HepG2 (cell line): Measurements from ENCODE around the gene PTPN3. TPM values are rescaled to one million over a fixed set of nuclear protein-coding genes. Genes with fewer than 3 reads are reported as not detected.

Source experiments
- ATAC-seq: fragments of 200-7000 bp; cut with Tn5 transposase; 3 replicates; pipeline ENCODE4 v1.9.1; 2020; ENCODE audit warnings: mild to moderate bottlenecking, moderate library complexity
- BruUV-seq: library from RNA; stranded (reverse); fragments of 400-500 nt; replicated peaks from 2 replicates; lab custom pipeline; 2021; lab: Mats Ljungman, UMichigan
- CTCF ChIA-PET: fragments of 300-600 bp; formaldehyde crosslinking; extraction: SDS; loops from one replicate; lab custom pipeline; 2021; ENCODE audit warnings: low total read pairs, inconsistent platforms, low intra/inter-chr PET ratio; lab: Yijun Ruan, JAX
- POLR2A ChIA-PET: fragments of 350-600 bp; sonication (Branson Sonifier 250); formaldehyde crosslinking; loops from one replicate; lab custom pipeline; 2020; ENCODE audit warnings: antibody characterized with exemption, inconsistent platforms; lab: Yijun Ruan, JAX
- DNase-seq: peaks from one replicate; pipeline ENCODE4 v3.0.0-alpha.2; 2015; ENCODE audit warnings: low spot score
- FAIRE-seq: peaks from 3 replicates; lab custom pipeline; 2011; peaks lifted over from hg19 to GRCh38; lab: Jason Lieb, UNC
- H2AFZ ChIP-seq: one replicate; pipeline ENCODE4 v1.6.1; 2011; ENCODE audit warnings: low read length, inconsistent platforms
- H3K27ac ChIP-seq: fragments of 300-600 bp; 3 replicates; pipeline ENCODE4 v1.8.0; 2011; ENCODE audit warnings: mixed run types, mild to moderate bottlenecking, mixed read lengths, low read length, inconsistent platforms; ENCODE audit not compliant: insufficient read depth; ENCODE audit errors: extremely low read length
- H3K27me3 ChIP-seq, 2 experiments: fragments of 200-600 bp in 1 of 2; 2 replicates in 1 of 2; 3 replicates in 1 of 2; pipeline versions ENCODE4 v1.6.0 to v1.8.0; 2011; ENCODE audit warnings: low read length in 2 of 2, mild to moderate bottlenecking in 2 of 2, moderate library complexity in 2 of 2, inconsistent platforms in 1 of 2; ENCODE audit not compliant: insufficient read depth in 2 of 2, control insufficient read depth in 1 of 2
- H3K36me3 ChIP-seq, 2 experiments: fragments of 200-600 bp in 1 of 2; replicated peaks in 1 of 2; 2 replicates in 1 of 2; 3 replicates in 1 of 2; pipeline versions ENCODE4 v1.5.1 to v1.8.0; 2011; ENCODE audit warnings: low read length in 2 of 2, inconsistent platforms in 1 of 2; ENCODE audit not compliant: insufficient read depth in 2 of 2, control insufficient read depth in 1 of 2
- H3K4me1 ChIP-seq: 2 replicates; pipeline ENCODE4 v1.5.1; 2012; ENCODE audit warnings: low read length, inconsistent platforms; ENCODE audit not compliant: insufficient read depth
- H3K4me2 ChIP-seq: 2 replicates; pipeline ENCODE4 v1.6.0; 2011; ENCODE audit warnings: low read depth, low read length, inconsistent platforms
- H3K4me3 ChIP-seq, 3 experiments: fragments of 200-600 bp in 1 of 3; sonication (generic), shearing (Covaris generic) in 1 of 3; replicated peaks in 1 of 3; 2 replicates each; pipeline ENCODE4 v1.5.1; 2011 to 2016; ENCODE audit warnings: low read length in 3 of 3, inconsistent platforms in 2 of 3, low read depth in 2 of 3, mild to moderate bottlenecking in 2 of 3, control low read depth in 1 of 3, mixed read lengths in 1 of 3; ENCODE audit not compliant: insufficient read depth in 1 of 3
- H3K79me2 ChIP-seq: one replicate; pipeline ENCODE4 v1.6.1; 2011; ENCODE audit warnings: low read length, inconsistent platforms; ENCODE audit not compliant: insufficient read depth
- H3K9ac ChIP-seq: 2 replicates; pipeline ENCODE4 v1.6.0; 2011; ENCODE audit warnings: mild to moderate bottlenecking, low read depth, low read length, inconsistent platforms; ENCODE audit not compliant: insufficient read depth
- H3K9me3 ChIP-seq: 2 replicates; pipeline ENCODE4 v1.5.1; 2012; ENCODE audit warnings: mild to moderate bottlenecking, low read length
- H4K20me1 ChIP-seq: 2 replicates; pipeline ENCODE4 v1.6.0; 2011; ENCODE audit warnings: inconsistent platforms, mild to moderate bottlenecking, low read length, moderate library complexity; ENCODE audit not compliant: insufficient read depth
- CHD2 ChIP-seq: IDR thresholded peaks from 2 replicates; pipeline ENCODE4 v1.6.1; 2011; ENCODE audit warnings: low read depth, low read length, improper control_type of control experiment
- PPARG ChIP-seq: conservative IDR thresholded peaks from 2 replicates; pipeline ENCODE4 v1.6.1; 2016; ENCODE audit warnings: missing biosample characterization, missing genetic modification reagents
- RFX1 ChIP-seq: fragments of 450-650 bp; IDR thresholded peaks from 2 replicates; pipeline ENCODE4 v1.6.1; 2017
- SAP130 ChIP-seq: IDR thresholded peaks from 2 replicates; pipeline ENCODE4 v1.6.1; 2016; ENCODE audit warnings: low read depth
- ZBTB8A ChIP-seq: sonication (generic); formaldehyde crosslinking; IDR thresholded peaks from 2 replicates; pipeline ENCODE4 v1.4.0; 2020; ENCODE audit warnings: mild to moderate bottlenecking, low read depth, missing genetic modification reagents, borderline replicate concordance
- ZMYM2 ChIP-seq: sonication (generic); formaldehyde crosslinking; IDR thresholded peaks from 2 replicates; pipeline ENCODE4 v1.8.0; 2022; ENCODE audit warnings: mild to moderate bottlenecking, missing genetic modification reagents
- ZNF644 ChIP-seq: IDR thresholded peaks from 2 replicates; pipeline ENCODE4 v1.6.1; 2016; ENCODE audit warnings: low read depth
- ZNF691 ChIP-seq: sonication (generic); formaldehyde crosslinking; IDR thresholded peaks from 2 replicates; pipeline ENCODE4 v1.4.0; 2020; ENCODE audit warnings: missing genetic modification reagents, low read depth, mild to moderate bottlenecking, borderline replicate concordance
- WGBS: methylation state at CpG from one replicate; pipeline ENCODE4 v1.1.6; 2017; ENCODE audit warnings: low lambda C conversion rate; 5-methylcytosine and 5-hydroxymethylcytosine counted together
- in situ Hi-C: cut with HindIII; loops from 2 replicates; pipeline ENCODE4 v1.10.0; 2017; ENCODE audit warnings: low pct_unique_long_range_greater_than_20kb; ENCODE audit not compliant: extremely low pct_ligation_motif_present
- intact Hi-C: fragments of 100-400 bp; cut with micrococcal nuclease; formaldehyde crosslinking; loops from one replicate; pipeline ENCODE4 v1.10.0; 2022; ENCODE audit not compliant: unreplicated experiment
- polyA plus RNA-seq, 8 experiments: library from polyadenylated mRNA; depleted of rRNA in 3 of 8; stranded (reverse) in 7 of 8; unstranded in 1 of 8; fragments of >200 nt; fragmentation: Illumina TruSeq in 4 of 8; extraction: Trizol in 4 of 8; gene quantifications; 2 replicates each; pipeline versions ENCODE4 v1.2.1 to v1.2.3, GENCODE V29; 2011 to 2016; ENCODE audit warnings: low read depth in 4 of 8, missing spikeins in 1 of 8, mixed read lengths in 1 of 8; ENCODE audit not compliant: insufficient read depth in 1 of 8
- total RNA-seq, 5 experiments: library from RNA; depleted of rRNA; stranded (reverse); fragments of >200 nt; fragmentation: Illumina TruSeq; extraction: Trizol; gene quantifications; 2 replicates each; pipeline ENCODE4 v1.2.3, GENCODE V29; 2016; ENCODE audit warnings: low read depth in 1 of 5
- TF ChIP-seq, protein P1 (sequence below): sonication (generic); formaldehyde crosslinking; IDR thresholded peaks from 2 replicates; pipeline ENCODE4 v1.9.0; 2021; ENCODE audit warnings: missing genetic modification reagents, mild to moderate bottlenecking, borderline replicate concordance

PTPN3 gene
- total and polyA plus RNA-seq, 2 of the 13 experiments (the other 11 are each of a cell fraction or from before 2014, with no cell fraction given): 5.6 to 20.5 TPM

GRCh38 chr9:109538346-109538745 is 40.2 kb upstream of the PTPN3 start:
- Histone ChIP-seq H3K27me3 (peaks cover 0 to 9% of the 10 kb centered on the region in 2 experiments; a peak in 1 of 5 replicates), H4K20me1 (no peaks in the 10 kb centered on the region), H3K4me1 (no peaks in the 10 kb centered on the region), H3K27ac (no peak overlapping the region), H3K36me3 (no peaks in the 10 kb centered on the region), H3K4me2 (no peak overlapping the region), H3K79me2 (no peaks in the 10 kb centered on the region), H3K9me3 (no peaks in the 10 kb centered on the region), H3K9ac (no peak overlapping the region), H3K4me3 (no peak overlapping the region), H2AFZ (no peak overlapping the region)
- intact Hi-C loops (no loop called here), in situ Hi-C loops (no loop called here)
- ATAC-seq (no peak), FAIRE-seq (no peak), DNase-seq (no peak)
- ChIA-PET CTCF (no interaction called here), POLR2A (no interaction called here)
- BruUV-seq: no TSS peak
- 16% methylated on average over 5 of the region's 5 CpGs for WGBS
- TF ChIP-seq, protein P1, sequence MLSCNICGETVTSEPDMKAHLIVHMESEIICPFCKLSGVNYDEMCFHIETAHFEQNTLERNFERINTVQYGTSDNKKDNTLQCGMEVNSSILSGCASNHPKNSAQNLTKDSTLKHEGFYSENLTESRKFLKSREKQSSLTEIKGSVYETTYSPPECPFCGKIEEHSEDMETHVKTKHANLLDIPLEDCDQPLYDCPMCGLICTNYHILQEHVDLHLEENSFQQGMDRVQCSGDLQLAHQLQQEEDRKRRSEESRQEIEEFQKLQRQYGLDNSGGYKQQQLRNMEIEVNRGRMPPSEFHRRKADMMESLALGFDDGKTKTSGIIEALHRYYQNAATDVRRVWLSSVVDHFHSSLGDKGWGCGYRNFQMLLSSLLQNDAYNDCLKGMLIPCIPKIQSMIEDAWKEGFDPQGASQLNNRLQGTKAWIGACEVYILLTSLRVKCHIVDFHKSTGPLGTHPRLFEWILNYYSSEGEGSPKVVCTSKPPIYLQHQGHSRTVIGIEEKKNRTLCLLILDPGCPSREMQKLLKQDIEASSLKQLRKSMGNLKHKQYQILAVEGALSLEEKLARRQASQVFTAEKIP: no peak
- no peak for TF ChIP-seq CHD2
- TF ChIP-seq SAP130: no peak
- TF ChIP-seq ZNF644 (CRISPR knock-in tag): no peak
- TF ChIP-seq PPARG (CRISPR knock-in tag): no peak
- no peak for TF ChIP-seq ZMYM2 (CRISPR knock-in tag)
- TF ChIP-seq ZNF691 (CRISPR knock-in tag): no peak
- TF ChIP-seq ZBTB8A (CRISPR knock-in tag): no peak
- no peak for TF ChIP-seq RFX1
